ENCODE measurements around the gene GLOD5.
"Not testable (repeated sequence)": the region's sequence is repeated elsewhere in the genome, so short reads cannot be mapped to it uniquely, and the experiment has no call there.

GLOD5 gene

DNA sequence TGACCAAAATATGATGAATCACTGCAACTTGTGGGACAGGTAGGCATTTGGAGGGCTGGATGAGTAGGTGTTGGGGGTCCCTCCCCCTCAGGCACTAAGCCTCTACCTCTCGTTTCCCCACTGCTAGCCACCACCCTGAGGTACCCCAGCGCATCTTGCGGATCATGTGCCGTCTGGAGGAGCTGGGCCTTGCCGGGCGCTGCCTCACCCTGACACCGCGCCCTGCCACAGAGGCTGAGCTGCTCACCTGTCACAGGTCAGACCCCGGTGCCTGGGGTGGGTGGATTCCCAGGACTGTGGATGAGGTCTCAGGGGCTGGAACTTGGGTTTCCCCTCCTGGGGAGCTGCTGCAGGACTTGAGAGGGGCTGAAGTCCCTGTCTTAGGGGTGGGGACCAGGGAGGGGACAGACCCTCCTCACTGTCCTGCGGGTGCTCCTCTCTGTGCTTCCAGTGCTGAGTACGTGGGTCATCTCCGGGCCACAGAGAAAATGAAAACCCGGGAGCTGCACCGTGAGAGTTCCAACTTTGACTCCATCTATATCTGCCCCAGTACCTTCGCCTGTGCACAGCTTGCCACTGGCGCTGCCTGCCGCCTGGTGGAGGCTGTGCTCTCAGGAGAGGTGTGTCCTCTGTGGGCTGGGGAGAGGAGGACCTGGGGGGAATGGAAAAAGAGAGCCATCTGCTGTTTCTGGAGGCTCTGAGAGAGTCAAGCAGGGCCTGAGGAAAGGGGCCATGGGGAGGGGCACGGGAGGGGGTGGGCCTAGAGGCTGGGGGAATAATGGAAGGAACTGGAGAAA is 54.7 kb downstream of the GLOD5 start:
- Mint-ChIP-seq H3K27ac (no peak overlapping the region), H3K9me3 (no peaks in the 10 kb centered on the region), H3K4me3 (no peak overlapping the region), H3K36me3 (peaks cover 16% of the 10 kb centered on the region), H3K4me1 (peaks cover 2% of the 10 kb centered on the region), H3K27me3 (no peaks in the 10 kb centered on the region)
- DNase-seq (ENCODE audit: low spot score in 2 of 2): no peak
- no peak for ATAC-seq (ENCODE audit: low read depth)

GRCh38 chrX:48818098-48818497 is 56.6 kb downstream of the GLOD5 start:
- DNase-seq (ENCODE audit: low spot score in 2 of 2) (no peak), ATAC-seq (ENCODE audit: low read depth) (no peak)
- H3K36me3 Mint-ChIP-seq: peaks cover 17% of the 10 kb centered on the region
- no peak overlapping the region for H3K27ac Mint-ChIP-seq
- no peak overlapping the region for H3K4me3 Mint-ChIP-seq
- no peaks in the 10 kb centered on the region for H3K9me3 Mint-ChIP-seq
- H3K27me3 Mint-ChIP-seq: no peaks in the 10 kb centered on the region
- peaks cover 2% of the 10 kb centered on the region for H3K4me1 Mint-ChIP-seq

GRCh38 chrX:48818866-48819265 is 57.3 kb downstream of the GLOD5 start:
- no peak overlapping the region for H3K27ac Mint-ChIP-seq
- H3K4me3 Mint-ChIP-seq: no peak overlapping the region
- no peak for ATAC-seq (ENCODE audit: low read depth)
- DNase-seq (ENCODE audit: low spot score in 2 of 2): no peak
- H3K9me3 Mint-ChIP-seq: no peaks in the 10 kb centered on the region
- H3K27me3 Mint-ChIP-seq: no peaks in the 10 kb centered on the region
- peaks cover 14% of the 10 kb centered on the region for H3K36me3 Mint-ChIP-seq
- H3K4me1 Mint-ChIP-seq: peaks cover 2% of the 10 kb centered on the region

GRCh38 chrX:48819394-48819793 is 57.8 kb downstream of the GLOD5 start:
- DNase-seq (ENCODE audit: low spot score in 2 of 2); H3K9me3 Mint-ChIP-seq; H3K4me3 Mint-ChIP-seq; H3K27me3 Mint-ChIP-seq; H3K4me1 Mint-ChIP-seq; ATAC-seq (ENCODE audit: low read depth); H3K27ac Mint-ChIP-seq: not testable (repeated sequence)
- peaks cover 12% of the 10 kb centered on the region for H3K36me3 Mint-ChIP-seq

GRCh38 chrX:48823053-48823452 is 61.5 kb downstream of the GLOD5 start:
- Mint-ChIP-seq H3K9me3 (no peaks in the 10 kb centered on the region), H3K27ac (no peak overlapping the region), H3K36me3 (peaks cover 25% of the 10 kb centered on the region), H3K4me3 (no peak overlapping the region), H3K4me1 (no peaks in the 10 kb centered on the region), H3K27me3 (peaks cover 7% of the 10 kb centered on the region)
- DNase-seq (ENCODE audit: low spot score in 2 of 2) (no peak), ATAC-seq (ENCODE audit: low read depth) (no peak)

Measured in memory B cell (primary cell).